Fibroblast of lung (primary cell): Measurements from ENCODE around the gene VMO1.

Source experiments
- CTCF ChIP-seq, 2 donors: IDR thresholded peaks in 1 of 2; conservative IDR thresholded peaks in 1 of 2; 1 replicate in 1 of 2; 2 replicates in 1 of 2; pipeline ENCODE4 v1.5.1; 2011 to 2012; ENCODE audit warnings: low read length in 2 of 2, control low read depth in 1 of 2, inconsistent platforms in 1 of 2, low read depth in 1 of 2, mild to moderate bottlenecking in 1 of 2
- EZH2 ChIP-seq: IDR thresholded peaks from 2 replicates; pipeline ENCODE4 v1.5.1; 2012; ENCODE audit warnings: low read length, control low read depth, mild to moderate bottlenecking; ENCODE audit errors: missing control alignments

- no peak for TF ChIP-seq CTCF (conservative IDR thresholded peaks at IDR 0.05 in 1 of 2, IDR thresholded peaks at IDR 0.05 in 1 of 2; ENCODE audit: low read depth in 1 of 2, low read length in 2 of 2)
- no peak for TF ChIP-seq EZH2
Measured at GRCh38 chr17:4766723-4767122, 19.4 kb downstream of the VMO1 start.
